Transverse colon (tissue), 4 donors: ENCODE measurements around the gene PALLD. TPM values are rescaled to one million over a fixed set of nuclear protein-coding genes. Genes with fewer than 3 reads are reported as not detected.
"Not testable (repeated sequence)": the region's sequence is repeated elsewhere in the genome, so short reads cannot be mapped to it uniquely, and the experiment has no call there.

Experiments
- DNase-seq: peaks from one replicate; pipeline ENCODE4 v3.0.0-alpha.2; 2019
- H3K27ac ChIP-seq, 4 donors: fragments of 200-600 bp; sonication (generic); 2 replicates each; pipeline ENCODE4 v1.5.1; 2016 to 2018; ENCODE audit warnings: inconsistent platforms in 4 of 4
- H3K27me3 ChIP-seq: fragments of 200-600 bp; sonication (generic); 2 replicates; pipeline ENCODE4 v1.5.1; 2017; ENCODE audit warnings: inconsistent platforms
- H3K36me3 ChIP-seq, 4 donors: fragments of 200-600 bp; sonication (generic); 2 replicates each; pipeline ENCODE4 v1.5.1; 2017 to 2019; ENCODE audit warnings: inconsistent platforms in 4 of 4
- H3K4me1 ChIP-seq, 4 donors: fragments of 200-600 bp; sonication (generic); 2 replicates each; pipeline ENCODE4 v1.5.1; 2017 to 2020; ENCODE audit warnings: inconsistent platforms in 4 of 4
- H3K4me3 ChIP-seq, 4 donors: fragments of 200-600 bp; sonication (generic); 1 replicate in 1 of 4; 2 replicates in 3 of 4; pipeline versions ENCODE4 v1.5.1 to v1.6.1; 2017 to 2019; ENCODE audit warnings: inconsistent platforms in 4 of 4
- H3K9me3 ChIP-seq, 2 donors: fragments of 200-600 bp; sonication (generic); 2 replicates each; pipeline ENCODE4 v1.5.1; 2017 to 2019; ENCODE audit warnings: inconsistent platforms in 2 of 2
- EP300 ChIP-seq: sonication (generic); formaldehyde crosslinking; IDR thresholded peaks from one replicate; pipeline ENCODE4 v1.6.1; 2017; ENCODE audit warnings: antibody characterized with exemption, low read depth
- POLR2A ChIP-seq: fragments of 450-650 bp; IDR thresholded peaks from one replicate; pipeline ENCODE4 v1.6.1; 2016; ENCODE audit warnings: antibody characterized with exemption, mild to moderate bottlenecking, moderate library complexity
- POLR2AphosphoS5 ChIP-seq, 3 donors: sonication (generic); formaldehyde crosslinking; IDR thresholded peaks; one replicate each; pipeline ENCODE4 v1.6.1; 2016; ENCODE audit warnings: antibody characterized with exemption in 3 of 3
- WGBS, 2 donors: methylation state at CpG; one replicate each; pipeline ENCODE4 v1.1.5; 2018; ENCODE audit warnings: low coverage in 1 of 2; 5-methylcytosine and 5-hydroxymethylcytosine counted together
- in situ Hi-C, 4 donors: fragments of 200-750 bp; cut with MboI; loops; one replicate each; pipeline versions ENCODE4 v1.15.0 to v1.15.1; 2017; ENCODE audit warnings: low sequenced_read_pairs in 3 of 4, low pct_ligation_motif_present in 1 of 4, low pct_unique_long_range_greater_than_20kb in 1 of 4
- intact Hi-C: fragments of 100-400 bp; cut with DNase I; formaldehyde crosslinking; loops from one replicate; pipeline ENCODE4 v1.15.1; 2023; ENCODE audit warnings: low total_unique reads
- total RNA-seq, 4 donors: library from RNA; depleted of rRNA; stranded (reverse); fragments of >200 nt; gene quantifications; one replicate each; pipeline ENCODE4 v1.1.0, GENCODE V29; 2016
- TF ChIP-seq, protein P1 (sequence below), 5 experiments: fragments of 200-600 bp in 3 of 5; fragments of 450-650 bp in 2 of 5; sonication (generic) in 3 of 5; IDR thresholded peaks; 1 replicate in 2 of 5; 2 replicates in 3 of 5; pipeline ENCODE4 v1.5.1; 2016 to 2017; ENCODE audit warnings: antibody characterized with exemption in 5 of 5, inconsistent platforms in 3 of 5, mild to moderate bottlenecking in 2 of 5, moderate library complexity in 1 of 5

PALLD gene
- total RNA-seq, 4 donors from 2014 or later: 230 to 309 (median 278) TPM

DNA sequence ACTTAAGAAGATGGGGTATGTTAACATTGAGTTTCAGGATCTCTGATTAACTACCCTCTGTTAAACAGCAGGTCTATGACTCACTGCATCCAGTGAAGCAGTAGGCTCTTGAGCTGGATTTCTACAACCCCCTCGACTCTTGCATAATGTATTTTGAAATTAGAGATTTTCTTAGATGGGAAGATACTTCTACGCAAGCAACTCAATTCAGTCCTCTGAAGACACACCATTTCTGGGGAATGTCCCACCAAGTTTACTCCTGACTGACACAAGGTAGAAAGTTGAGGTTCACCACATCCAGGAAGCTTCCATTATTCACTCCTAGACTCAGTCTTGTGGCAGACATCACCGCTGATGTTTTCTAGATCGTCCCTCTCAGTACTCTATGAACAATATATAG, 12.9 kb downstream of the PALLD start:
- in situ Hi-C loops: loop anchor here in 1 of 4 donors (25.0 kb wide), 1 partner anchor 978 kb away; no protein-coding TSS in a partner anchor
- DNase-seq: no peak
- Histone ChIP-seq H3K27me3 (no peaks in the 10 kb centered on the region), H3K9me3 (no peaks in the 10 kb centered on the region), H3K36me3 (no peaks in the 10 kb centered on the region), H3K4me1 (no peaks in the 10 kb centered on the region), H3K27ac (no peak overlapping the region), H3K4me3 (no peak overlapping the region)
- WGBS, 2 donors: 64 to 74% methylated on average over 4 of the region's 4 CpGs
- TF ChIP-seq POLR2AphosphoS5 (IDR thresholded peaks at IDR 0.05) (no peak), EP300 (no peak), POLR2A (no peak)
- TF ChIP-seq, protein P1, sequence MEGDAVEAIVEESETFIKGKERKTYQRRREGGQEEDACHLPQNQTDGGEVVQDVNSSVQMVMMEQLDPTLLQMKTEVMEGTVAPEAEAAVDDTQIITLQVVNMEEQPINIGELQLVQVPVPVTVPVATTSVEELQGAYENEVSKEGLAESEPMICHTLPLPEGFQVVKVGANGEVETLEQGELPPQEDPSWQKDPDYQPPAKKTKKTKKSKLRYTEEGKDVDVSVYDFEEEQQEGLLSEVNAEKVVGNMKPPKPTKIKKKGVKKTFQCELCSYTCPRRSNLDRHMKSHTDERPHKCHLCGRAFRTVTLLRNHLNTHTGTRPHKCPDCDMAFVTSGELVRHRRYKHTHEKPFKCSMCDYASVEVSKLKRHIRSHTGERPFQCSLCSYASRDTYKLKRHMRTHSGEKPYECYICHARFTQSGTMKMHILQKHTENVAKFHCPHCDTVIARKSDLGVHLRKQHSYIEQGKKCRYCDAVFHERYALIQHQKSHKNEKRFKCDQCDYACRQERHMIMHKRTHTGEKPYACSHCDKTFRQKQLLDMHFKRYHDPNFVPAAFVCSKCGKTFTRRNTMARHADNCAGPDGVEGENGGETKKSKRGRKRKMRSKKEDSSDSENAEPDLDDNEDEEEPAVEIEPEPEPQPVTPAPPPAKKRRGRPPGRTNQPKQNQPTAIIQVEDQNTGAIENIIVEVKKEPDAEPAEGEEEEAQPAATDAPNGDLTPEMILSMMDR (IDR thresholded peaks at IDR 0.05): no peak
- intact Hi-C loops: no loop called here

DNA sequence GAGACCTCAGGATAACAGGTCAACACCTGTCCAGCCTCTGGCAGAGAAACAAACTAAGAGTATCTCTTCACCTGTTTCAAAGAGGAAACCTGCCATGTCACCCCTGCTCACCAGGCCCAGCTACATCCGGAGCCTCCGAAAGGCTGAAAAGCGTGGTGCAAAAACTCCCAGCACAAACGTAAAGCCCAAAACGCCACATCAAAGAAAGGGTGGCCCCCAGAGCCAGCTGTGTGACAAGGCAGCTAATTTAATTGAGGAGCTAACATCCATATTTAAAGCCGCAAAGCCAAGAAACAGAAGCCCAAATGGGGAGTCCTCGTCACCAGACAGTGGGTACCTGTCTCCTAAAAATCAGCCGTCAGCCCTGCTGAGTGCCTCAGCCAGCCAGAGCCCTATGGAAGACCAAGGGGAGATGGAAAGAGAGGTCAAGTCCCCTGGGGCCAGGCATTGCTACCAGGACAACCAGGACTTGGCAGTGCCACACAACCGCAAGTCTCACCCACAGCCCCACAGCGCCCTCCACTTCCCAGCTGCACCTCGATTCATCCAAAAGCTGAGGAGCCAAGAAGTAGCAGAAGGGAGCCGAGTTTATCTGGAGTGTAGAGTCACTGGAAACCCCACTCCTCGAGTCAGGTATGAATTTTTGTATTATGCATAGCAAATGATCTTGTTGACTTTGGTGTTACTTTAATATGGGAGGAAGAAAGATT, 15.1 kb downstream of the PALLD start:
- no peak for TF ChIP-seq EP300
- no peak for TF ChIP-seq POLR2AphosphoS5 (IDR thresholded peaks at IDR 0.05)
- no peak for TF ChIP-seq POLR2A
- H3K4me3 ChIP-seq: no peak overlapping the region
- 87 to 100% methylated on average over 1 to 13 of the region's 13 CpGs for WGBS, 2 donors
- in situ Hi-C loops: loop anchor here in 1 of 4 donors (25.0 kb wide), 1 partner anchor 975 kb away; no protein-coding TSS in a partner anchor
- intact Hi-C loops: no loop called here
- H3K27ac ChIP-seq: no peak overlapping the region
- DNase-seq: no peak
- no peaks in the 10 kb centered on the region for H3K9me3 ChIP-seq
- H3K27me3 ChIP-seq: no peaks in the 10 kb centered on the region
- H3K36me3 ChIP-seq: no peaks in the 10 kb centered on the region
- no peaks in the 10 kb centered on the region for H3K4me1 ChIP-seq

DNA sequence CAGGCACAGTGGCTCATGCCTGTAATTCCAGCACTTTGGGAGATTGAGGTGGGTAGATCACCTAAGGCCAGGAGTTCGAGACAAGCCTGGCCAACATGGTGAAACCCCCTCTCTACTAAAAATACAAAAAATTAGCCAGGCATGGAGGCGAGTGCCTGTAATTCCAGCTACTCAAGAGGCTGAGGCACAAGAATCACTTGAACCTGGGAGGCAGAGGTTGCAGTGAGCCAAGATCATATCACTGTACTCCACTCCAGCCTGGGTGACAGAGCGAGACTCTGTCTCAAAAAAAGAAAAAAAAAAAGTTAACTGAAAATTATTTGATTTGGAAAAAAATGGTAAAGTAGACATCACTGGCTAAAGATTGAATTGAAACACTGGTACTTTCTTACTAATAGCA, 17.0 kb downstream of the PALLD start:
- intact Hi-C loops, H3K9me3 ChIP-seq, H3K27me3 ChIP-seq, H3K4me1 ChIP-seq, H3K36me3 ChIP-seq, H3K4me3 ChIP-seq, H3K27ac ChIP-seq, DNase-seq: not testable (repeated sequence)
- in situ Hi-C loops: loop anchor here in 1 of 4 donors (25.0 kb wide), 1 partner anchor 973 kb away; no protein-coding TSS in a partner anchor
- 79 to 88% methylated on average over 2 to 3 of the region's 3 CpGs for WGBS, 2 donors

DNA sequence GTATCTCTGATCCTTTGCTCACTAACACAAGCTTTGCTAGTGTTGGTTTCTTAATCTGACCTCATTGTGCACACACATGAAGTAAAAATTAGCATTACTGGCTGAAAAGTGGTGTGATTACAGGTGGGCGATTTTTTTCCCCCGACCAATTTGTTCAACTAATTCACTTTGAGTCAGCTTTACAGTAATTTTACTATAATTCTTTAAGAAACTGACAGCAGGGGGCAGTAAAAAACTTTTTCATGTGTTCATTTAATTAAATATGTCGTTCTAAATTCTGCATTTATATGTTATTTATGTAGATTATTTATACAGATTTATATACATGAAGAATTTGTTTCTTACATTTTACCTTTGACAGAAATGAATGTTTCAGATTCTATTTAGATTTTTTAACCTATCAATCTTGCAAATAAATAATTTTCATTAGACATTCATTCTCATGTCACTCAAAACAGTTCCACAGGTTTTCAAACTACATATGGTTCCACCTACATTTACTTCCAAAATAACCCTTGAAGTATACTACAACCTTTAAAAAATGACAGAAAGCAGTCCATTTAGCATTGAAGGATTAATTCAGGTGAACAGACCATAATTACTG, 17.5 kb downstream of the PALLD start:
- in situ Hi-C loops (loop anchor here in 1 of 4 donors (25.0 kb wide), 1 partner anchor 973 kb away; no protein-coding TSS in a partner anchor), intact Hi-C loops (no loop called here)
- DNase-seq: no peak
- Histone ChIP-seq H3K27ac (no peak overlapping the region), H3K4me3 (no peak overlapping the region), H3K9me3 (no peaks in the 10 kb centered on the region), H3K36me3 (no peaks in the 10 kb centered on the region), H3K4me1 (no peaks in the 10 kb centered on the region), H3K27me3 (no peaks in the 10 kb centered on the region)
- 4 to 12% methylated on average over 3 of the region's 3 CpGs for WGBS, 2 donors
- TF ChIP-seq POLR2AphosphoS5 (IDR thresholded peaks at IDR 0.05): no peak
- TF ChIP-seq POLR2A: no peak
- TF ChIP-seq, protein P1 (IDR thresholded peaks at IDR 0.05): peak; percentile 43 to 51 (median 45)

DNA sequence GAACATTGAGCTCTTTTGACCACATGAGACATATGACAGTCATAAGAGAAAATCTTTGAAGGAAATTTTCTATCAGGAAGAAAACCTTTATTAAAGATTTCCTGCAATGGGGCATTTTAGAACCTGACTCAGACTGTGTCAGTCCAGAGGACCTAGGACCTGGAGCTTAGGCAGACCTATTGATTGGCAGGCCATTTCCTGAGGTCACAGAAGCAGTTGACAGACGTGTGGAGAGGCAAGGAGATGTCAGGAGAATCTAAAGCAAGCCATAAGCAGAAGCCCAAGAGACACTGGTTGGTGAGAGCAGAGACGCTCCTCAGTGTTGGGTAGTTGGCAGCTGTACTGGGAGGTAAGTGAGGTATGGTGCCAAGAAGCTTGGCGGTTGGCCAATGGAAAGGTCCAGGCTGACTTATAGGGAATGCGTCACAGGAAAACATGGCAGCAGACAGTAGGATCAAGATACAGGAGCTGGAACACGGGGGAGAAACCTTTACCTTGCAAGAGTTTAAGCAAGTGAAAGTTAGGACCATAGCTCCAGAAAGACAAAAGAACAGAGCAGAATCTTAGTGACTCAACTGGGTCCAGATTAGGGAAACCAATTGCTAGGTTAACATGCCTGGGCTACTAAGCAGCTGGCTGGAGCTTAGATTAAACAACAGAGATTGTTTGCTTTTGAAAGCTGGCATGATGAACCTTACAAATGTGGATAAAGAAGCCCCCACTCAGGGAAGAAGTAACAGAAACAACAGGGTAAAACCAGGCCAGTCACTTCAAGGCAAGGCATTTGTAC, 18.6 kb downstream of the PALLD start:
- H3K36me3 ChIP-seq: no peaks in the 10 kb centered on the region
- H3K27ac ChIP-seq: no peak overlapping the region
- H3K4me3 ChIP-seq: no peak overlapping the region
- intact Hi-C loops: no loop called here
- 76 to 81% methylated on average over 5 of the region's 5 CpGs for WGBS, 2 donors
- H3K4me1 ChIP-seq: no peaks in the 10 kb centered on the region
- no peaks in the 10 kb centered on the region for H3K9me3 ChIP-seq
- no peak for DNase-seq
- TF ChIP-seq EP300: no peak
- TF ChIP-seq POLR2A: no peak
- TF ChIP-seq, protein P1 (IDR thresholded peaks at IDR 0.05): no peak
- TF ChIP-seq POLR2AphosphoS5 (IDR thresholded peaks at IDR 0.05): no peak
- in situ Hi-C loops: loop anchor here in 1 of 4 donors (25.0 kb wide), 1 partner anchor 972 kb away; no protein-coding TSS in a partner anchor
- no peaks in the 10 kb centered on the region for H3K27me3 ChIP-seq
